ENCODE results near the gene CCL3. TPM values are rescaled to one million over a fixed set of nuclear protein-coding genes. Genes with fewer than 3 reads are reported as not detected.

The CCL3 gene
- total RNA-seq, 1 experiment from 2014 or later: 1.1 TPM

GRCh38 chr17:36130346-36130745, 40.4 kb upstream of the CCL3 start:
- ATAC-seq (no peak), DNase-seq (ENCODE audit: low read depth, low spot score) (no peak)
- peaks cover 8% of the 10 kb centered on the region for H3K27me3 ChIP-seq (ENCODE audit: control insufficient read depth, insufficient read depth, low read length)
- ChIA-PET CTCF (no interaction called here), POLR2A (no interaction called here)
- intact Hi-C loops (cut with micrococcal nuclease; ENCODE audit: unreplicated experiment) (no loop called here), in situ Hi-C loops (cut with HindIII; ENCODE audit: low pct_unique_long_range_greater_than_20kb, low sequenced_read_pairs) (no loop called here)
- H3K36me3 ChIP-seq (ENCODE audit: control insufficient read depth, insufficient read depth, low read length): no peaks in the 10 kb centered on the region
- no peaks in the 10 kb centered on the region for H3K9me3 ChIP-seq (ENCODE audit: control insufficient read depth, insufficient read depth, low read depth, low read length)
- H3K4me1 ChIP-seq (ENCODE audit: control insufficient read depth, insufficient read depth, low read length): no peaks in the 10 kb centered on the region
- BruUV-seq (replicated peaks): no TSS peak
- H3K27ac ChIP-seq (ENCODE audit: low read length): no peak overlapping the region
- TF ChIP-seq, protein P1, sequence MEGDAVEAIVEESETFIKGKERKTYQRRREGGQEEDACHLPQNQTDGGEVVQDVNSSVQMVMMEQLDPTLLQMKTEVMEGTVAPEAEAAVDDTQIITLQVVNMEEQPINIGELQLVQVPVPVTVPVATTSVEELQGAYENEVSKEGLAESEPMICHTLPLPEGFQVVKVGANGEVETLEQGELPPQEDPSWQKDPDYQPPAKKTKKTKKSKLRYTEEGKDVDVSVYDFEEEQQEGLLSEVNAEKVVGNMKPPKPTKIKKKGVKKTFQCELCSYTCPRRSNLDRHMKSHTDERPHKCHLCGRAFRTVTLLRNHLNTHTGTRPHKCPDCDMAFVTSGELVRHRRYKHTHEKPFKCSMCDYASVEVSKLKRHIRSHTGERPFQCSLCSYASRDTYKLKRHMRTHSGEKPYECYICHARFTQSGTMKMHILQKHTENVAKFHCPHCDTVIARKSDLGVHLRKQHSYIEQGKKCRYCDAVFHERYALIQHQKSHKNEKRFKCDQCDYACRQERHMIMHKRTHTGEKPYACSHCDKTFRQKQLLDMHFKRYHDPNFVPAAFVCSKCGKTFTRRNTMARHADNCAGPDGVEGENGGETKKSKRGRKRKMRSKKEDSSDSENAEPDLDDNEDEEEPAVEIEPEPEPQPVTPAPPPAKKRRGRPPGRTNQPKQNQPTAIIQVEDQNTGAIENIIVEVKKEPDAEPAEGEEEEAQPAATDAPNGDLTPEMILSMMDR (IDR thresholded peaks at IDR 0.05): no peak
- TF ChIP-seq POLR2AphosphoS5 (IDR thresholded peaks at IDR 0.05; ENCODE audit: low read depth, low read length) (no peak), TCF7L2 (IDR thresholded peaks at IDR 0.05; ENCODE audit: low read depth, low read length) (no peak), SIN3A (IDR thresholded peaks at IDR 0.05; ENCODE audit: borderline replicate concordance, insufficient read depth, low read depth, low read length) (no peak)
- TF ChIP-seq, protein P2, sequence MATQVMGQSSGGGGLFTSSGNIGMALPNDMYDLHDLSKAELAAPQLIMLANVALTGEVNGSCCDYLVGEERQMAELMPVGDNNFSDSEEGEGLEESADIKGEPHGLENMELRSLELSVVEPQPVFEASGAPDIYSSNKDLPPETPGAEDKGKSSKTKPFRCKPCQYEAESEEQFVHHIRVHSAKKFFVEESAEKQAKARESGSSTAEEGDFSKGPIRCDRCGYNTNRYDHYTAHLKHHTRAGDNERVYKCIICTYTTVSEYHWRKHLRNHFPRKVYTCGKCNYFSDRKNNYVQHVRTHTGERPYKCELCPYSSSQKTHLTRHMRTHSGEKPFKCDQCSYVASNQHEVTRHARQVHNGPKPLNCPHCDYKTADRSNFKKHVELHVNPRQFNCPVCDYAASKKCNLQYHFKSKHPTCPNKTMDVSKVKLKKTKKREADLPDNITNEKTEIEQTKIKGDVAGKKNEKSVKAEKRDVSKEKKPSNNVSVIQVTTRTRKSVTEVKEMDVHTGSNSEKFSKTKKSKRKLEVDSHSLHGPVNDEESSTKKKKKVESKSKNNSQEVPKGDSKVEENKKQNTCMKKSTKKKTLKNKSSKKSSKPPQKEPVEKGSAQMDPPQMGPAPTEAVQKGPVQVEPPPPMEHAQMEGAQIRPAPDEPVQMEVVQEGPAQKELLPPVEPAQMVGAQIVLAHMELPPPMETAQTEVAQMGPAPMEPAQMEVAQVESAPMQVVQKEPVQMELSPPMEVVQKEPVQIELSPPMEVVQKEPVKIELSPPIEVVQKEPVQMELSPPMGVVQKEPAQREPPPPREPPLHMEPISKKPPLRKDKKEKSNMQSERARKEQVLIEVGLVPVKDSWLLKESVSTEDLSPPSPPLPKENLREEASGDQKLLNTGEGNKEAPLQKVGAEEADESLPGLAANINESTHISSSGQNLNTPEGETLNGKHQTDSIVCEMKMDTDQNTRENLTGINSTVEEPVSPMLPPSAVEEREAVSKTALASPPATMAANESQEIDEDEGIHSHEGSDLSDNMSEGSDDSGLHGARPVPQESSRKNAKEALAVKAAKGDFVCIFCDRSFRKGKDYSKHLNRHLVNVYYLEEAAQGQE (IDR thresholded peaks at IDR 0.05; ENCODE audit: insufficient read depth in 1 of 2, low read depth in 2 of 2, low read length in 1 of 2): no peak
- no peak overlapping the region for H3K4me3 ChIP-seq (ENCODE audit: low read depth in 2 of 2, low read length in 2 of 2)

DNA sequence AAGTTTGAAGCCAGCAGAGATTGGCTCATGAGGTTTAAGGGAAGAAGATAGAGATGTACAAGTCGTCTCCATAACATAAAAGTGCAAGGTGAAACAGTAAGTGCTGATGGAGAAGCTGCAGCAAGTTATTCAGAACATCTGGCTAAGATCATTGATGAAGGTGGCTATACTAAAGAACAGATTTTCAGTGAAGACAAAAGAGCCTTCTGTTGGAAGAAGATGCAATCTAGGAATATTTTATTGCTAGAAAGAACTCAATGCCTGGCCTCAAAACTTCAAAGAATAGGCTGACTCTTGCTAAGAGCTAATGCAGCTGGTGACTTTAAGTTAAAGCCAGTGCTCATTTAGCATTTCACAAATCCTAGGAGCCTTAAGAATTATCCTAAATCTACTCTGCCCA, 39.7 kb upstream of the CCL3 start:
- intact Hi-C loops (cut with micrococcal nuclease; ENCODE audit: unreplicated experiment) (no loop called here), in situ Hi-C loops (cut with HindIII; ENCODE audit: low pct_unique_long_range_greater_than_20kb, low sequenced_read_pairs) (no loop called here)
- Histone ChIP-seq H3K4me1 (ENCODE audit: control insufficient read depth, insufficient read depth, low read length) (no peaks in the 10 kb centered on the region), H3K4me3 (ENCODE audit: low read depth in 2 of 2, low read length in 2 of 2) (no peak overlapping the region), H3K27me3 (ENCODE audit: control insufficient read depth, insufficient read depth, low read length) (peaks cover 8% of the 10 kb centered on the region), H3K27ac (ENCODE audit: low read length) (no peak overlapping the region), H3K36me3 (ENCODE audit: control insufficient read depth, insufficient read depth, low read length) (no peaks in the 10 kb centered on the region), H3K9me3 (ENCODE audit: control insufficient read depth, insufficient read depth, low read depth, low read length) (no peaks in the 10 kb centered on the region)
- no peak for DNase-seq (ENCODE audit: low read depth, low spot score)
- ATAC-seq: no peak
- ChIA-PET CTCF (interaction anchor here (0.6 kb wide), 1 partner anchor 13 kb away, joined by 3 read pairs; no protein-coding TSS in a partner anchor), POLR2A (no interaction called here)
- TF ChIP-seq SIN3A (IDR thresholded peaks at IDR 0.05; ENCODE audit: borderline replicate concordance, insufficient read depth, low read depth, low read length) (no peak), POLR2AphosphoS5 (IDR thresholded peaks at IDR 0.05; ENCODE audit: low read depth, low read length) (no peak), TCF7L2 (IDR thresholded peaks at IDR 0.05; ENCODE audit: low read depth, low read length) (no peak)
- TF ChIP-seq, protein P1 (IDR thresholded peaks at IDR 0.05): no peak
- TF ChIP-seq, protein P2 (IDR thresholded peaks at IDR 0.05; ENCODE audit: insufficient read depth in 1 of 2, low read depth in 2 of 2, low read length in 1 of 2): no peak
- no TSS peak for BruUV-seq (replicated peaks)

Data from Panc1 (cell line).